GM21515 (cell line): ENCODE measurements around the gene SIL1.

ENCODE experiments used
- ATAC-seq: cut with Tn5 transposase; IDR thresholded peaks from one replicate; pipeline ENCODE4 v1.9.1; 2021; ENCODE audit not compliant: unreplicated experiment

SIL1 gene

DNA sequence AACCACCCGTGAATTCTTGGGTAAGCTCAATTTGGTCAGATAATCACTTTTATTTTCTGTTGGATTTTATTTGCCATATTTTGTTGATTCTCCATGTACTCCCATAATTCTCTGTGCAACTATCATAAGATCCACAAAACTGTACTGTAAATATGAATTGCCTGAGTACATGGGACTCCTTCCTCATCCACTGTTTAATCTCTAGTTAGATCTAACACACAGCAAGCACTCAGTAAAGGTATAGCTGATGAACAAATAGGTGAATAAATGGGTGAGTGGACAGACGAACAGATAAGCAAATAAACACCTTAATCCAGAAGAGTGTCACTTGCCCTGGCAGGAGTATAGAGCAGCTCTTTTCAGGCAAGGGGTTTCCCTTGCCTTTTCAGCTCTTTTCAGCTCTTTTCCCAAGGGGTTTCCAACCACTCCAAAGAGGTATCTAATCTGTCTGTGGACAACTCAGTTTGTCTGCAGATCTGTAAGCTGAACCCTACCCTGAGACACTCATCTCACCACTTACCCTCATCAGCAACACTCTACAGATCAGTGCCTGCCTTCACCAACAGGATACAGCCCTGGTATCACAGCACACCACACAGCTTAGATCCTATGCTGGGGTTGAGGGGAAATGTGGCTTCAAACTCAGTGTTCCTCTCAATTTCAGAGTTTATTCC lies 51.2 kb downstream of the SIL1 start:
- no peak for ATAC-seq

GRCh38 chr5:139141446-139142204 lies 56.5 kb downstream of the SIL1 start:
- no peak for ATAC-seq

DNA sequence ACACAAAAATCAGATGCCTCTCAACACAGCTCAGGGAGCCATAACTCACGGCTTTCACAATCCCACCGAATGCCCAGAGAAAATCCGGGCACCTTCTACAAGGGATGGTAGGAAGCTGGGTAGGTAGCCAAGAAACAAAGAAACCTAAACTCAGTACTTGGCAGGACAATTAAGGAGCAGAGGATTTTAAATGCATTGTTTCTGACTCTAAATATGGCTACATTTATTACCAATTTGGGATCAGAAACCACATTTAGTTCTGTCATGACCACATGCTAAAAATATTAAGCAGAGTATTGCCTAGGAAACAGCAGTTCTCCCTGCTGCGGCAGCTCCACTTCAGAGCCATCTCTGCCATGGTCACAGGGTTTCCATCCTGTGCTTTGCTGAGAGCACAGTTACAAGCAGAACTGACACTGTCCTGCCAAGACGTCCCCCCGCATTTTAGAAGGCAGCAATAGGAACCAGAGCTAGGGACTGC lies 57.5 kb downstream of the SIL1 start:
- ATAC-seq, result no peak

DNA sequence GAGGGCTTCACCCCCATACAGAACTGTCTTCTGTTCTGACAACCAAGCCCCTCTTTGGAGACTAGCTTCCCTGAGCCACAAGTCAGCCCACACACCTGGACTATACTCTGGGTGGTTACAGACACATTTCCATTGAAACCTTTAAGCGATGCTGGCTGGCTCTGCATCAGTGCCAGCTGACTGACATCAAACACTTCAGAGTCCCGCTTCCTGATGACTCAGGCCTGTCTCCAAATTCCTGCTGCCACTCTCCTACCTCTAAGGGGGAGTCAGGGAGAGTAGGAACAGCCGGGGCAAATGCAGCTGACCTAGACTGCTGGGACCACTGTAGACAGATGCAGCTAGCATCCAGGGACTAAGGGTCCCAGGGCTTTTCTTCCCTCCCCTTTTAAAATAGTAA lies 59.4 kb downstream of the SIL1 start:
- no peak for ATAC-seq

- ATAC-seq, result no peak
These were observed 60.1 kb downstream of the SIL1 start for GRCh38 chr5:139138109-139138508.

DNA sequence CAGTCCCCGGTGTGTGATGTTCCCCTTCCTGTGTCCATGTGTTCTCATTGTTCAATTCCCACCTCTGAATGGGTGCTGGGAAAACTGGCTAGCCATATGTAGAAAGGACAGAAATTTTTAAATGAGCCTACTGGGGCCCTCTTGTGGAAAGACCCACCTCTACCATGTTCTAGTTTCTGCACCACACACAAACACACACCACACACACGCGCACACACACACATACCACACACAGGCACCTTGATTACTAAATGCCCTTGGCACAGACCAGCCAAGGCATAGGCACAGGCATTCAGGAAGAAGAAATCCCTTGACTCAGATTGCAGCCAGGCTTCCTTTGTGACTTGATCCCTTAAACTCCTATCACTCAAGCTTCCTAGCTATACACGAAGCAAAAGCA lies 60.5 kb downstream of the SIL1 start:
- no peak for ATAC-seq

DNA sequence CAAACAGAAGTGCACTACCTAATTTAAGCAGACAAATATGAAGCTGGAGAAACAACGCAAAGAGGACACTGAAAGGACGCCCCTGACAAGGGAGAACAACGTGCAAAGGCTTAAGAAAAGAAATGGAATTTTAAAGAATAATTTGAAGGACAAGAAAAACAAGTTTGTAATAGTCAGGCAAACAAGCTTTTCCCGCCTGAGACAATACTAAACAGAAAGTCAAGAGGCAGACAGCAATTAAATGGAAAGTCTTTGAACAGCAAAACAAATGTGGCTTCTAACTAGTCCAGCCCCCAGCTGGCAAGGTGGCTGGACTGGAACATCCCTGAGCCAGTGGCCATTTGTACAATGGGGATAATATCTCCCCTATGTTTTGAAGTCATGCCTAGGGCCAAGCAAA lies 63.3 kb downstream of the SIL1 start:
- no peak for ATAC-seq

DNA sequence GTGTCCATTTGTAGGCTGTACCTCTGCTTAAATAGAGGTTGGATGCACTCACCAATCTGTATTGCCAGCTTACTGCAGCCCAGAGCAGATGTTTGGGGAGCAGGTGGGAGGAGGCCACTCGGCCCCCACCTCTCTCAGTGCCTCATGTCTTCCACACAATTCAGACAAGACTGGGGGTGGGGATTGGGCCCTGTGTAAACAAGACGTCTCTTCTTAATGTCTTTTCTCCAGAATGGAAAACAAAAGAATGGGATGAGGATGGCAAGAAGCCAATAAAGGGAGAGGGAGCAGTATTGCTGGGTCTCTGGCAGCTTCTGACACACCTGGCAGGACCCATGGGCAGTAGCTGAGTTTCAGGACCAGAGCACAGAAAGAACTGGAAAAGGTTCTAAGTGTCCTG lies 64.9 kb downstream of the SIL1 start:
- ATAC-seq, result no peak

- ATAC-seq, result no peak
These were observed 65.7 kb downstream of the SIL1 start for GRCh38 chr5:139132515-139132914.

- no peak for ATAC-seq
These were observed 66.2 kb downstream of the SIL1 start for GRCh38 chr5:139131921-139132432.

DNA sequence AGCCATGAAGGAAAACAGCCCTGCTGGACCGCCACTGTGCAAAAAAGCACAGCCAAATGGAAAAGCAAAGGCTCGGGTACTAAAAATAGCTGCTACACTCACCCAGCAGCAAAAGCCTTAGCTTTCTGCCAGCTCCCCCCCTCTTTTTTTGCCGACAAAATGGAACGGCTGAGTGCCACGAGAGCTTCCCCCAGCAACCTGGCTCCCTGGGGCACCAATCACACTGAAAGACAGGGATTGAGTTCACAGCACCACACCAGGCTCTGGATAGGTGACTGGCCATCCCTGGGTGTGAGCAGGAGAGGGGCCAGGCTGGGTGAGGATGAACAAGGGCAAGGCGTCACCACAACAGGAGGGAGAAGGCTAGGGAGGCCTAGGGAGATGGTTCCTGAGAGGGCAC lies 66.7 kb downstream of the SIL1 start:
- no peak for ATAC-seq

GRCh38 chr5:139131062-139131461 lies 67.1 kb downstream of the SIL1 start:
- ATAC-seq, result no peak

- ATAC-seq, result no peak
These were observed 68.0 kb downstream of the SIL1 start for GRCh38 chr5:139130214-139130613.

- ATAC-seq, result no peak
These were observed 71.5 kb downstream of the SIL1 start for GRCh38 chr5:139126711-139127111.

DNA sequence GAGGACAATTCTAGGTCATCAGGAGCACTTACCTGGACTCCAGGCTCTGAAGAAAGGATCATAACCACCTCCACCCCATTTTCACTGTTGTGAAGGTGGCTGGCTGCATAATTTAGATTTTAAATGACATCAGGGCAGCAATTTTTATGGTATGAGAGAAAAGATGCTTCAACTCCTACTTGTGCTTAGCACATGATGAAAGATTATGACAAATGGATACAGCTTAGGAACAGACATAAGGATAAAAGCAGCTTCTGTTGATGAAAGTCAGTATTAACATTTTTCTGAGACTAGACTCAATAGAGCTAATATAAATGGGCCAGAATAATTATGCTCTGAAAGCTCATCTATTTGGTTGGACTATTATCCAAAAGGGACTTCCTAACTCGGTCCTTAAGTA lies 72.2 kb downstream of the SIL1 start:
- no peak for ATAC-seq

DNA sequence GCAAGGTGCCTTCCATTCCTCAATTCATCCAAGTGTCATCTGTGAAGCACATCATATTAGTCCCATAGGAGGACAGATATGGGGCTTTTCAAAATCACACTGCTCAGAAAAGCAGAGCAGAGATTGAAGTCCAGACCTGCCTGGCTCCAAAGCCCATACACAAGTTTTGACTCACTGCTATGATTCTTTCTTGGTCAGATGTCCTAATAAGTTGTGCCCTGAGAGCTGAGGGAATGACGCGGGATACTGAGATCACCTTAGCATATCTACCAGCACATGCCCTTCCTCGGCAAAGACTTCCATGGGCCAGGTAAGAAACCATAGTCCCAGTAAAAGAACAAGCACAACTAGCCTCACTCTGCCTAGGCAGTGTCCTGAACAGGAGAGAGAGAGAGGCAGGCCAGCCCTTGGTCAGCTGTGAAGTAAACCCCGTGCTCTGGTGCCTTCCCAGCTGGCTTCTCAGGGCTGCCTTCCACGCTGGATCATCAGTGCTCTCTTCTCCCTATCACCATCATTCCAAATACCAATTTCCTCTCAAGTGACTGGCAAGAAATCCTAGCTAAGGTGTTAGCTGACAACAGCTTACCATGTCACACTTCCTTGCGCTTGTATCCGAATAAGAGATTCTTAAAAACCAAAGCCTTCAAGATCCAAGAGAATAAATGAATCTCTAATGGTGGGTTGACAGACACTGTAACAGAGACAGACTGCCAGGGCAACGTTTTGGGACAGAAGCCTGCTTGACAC lies 73.2 kb downstream of the SIL1 start:
- no peak for ATAC-seq

- ATAC-seq, result no peak
These were observed 77.0 kb downstream of the SIL1 start for GRCh38 chr5:139121120-139121519.

DNA sequence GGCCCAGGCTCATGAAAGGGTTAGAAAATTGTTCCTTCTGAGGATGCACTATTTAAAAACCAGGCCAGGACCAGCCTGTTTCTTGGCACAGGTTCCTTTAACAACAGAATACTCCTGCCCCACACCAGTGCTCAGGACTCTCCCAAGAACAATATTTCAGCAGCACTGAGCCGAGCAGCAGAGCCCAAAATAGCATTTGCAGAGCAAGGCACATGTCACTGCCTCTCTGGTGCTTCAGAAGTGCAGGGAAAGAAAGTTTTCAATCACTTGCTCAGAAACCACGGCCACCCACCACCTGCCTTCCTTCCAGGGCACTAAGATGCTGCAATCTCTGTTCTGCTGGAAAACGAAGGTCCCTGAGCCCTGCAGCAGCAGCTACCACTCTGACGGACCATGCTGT lies 77.6 kb downstream of the SIL1 start:
- ATAC-seq, result no peak

- ATAC-seq, result no peak
These were observed 79.4 kb downstream of the SIL1 start for GRCh38 chr5:139118804-139119203.

DNA sequence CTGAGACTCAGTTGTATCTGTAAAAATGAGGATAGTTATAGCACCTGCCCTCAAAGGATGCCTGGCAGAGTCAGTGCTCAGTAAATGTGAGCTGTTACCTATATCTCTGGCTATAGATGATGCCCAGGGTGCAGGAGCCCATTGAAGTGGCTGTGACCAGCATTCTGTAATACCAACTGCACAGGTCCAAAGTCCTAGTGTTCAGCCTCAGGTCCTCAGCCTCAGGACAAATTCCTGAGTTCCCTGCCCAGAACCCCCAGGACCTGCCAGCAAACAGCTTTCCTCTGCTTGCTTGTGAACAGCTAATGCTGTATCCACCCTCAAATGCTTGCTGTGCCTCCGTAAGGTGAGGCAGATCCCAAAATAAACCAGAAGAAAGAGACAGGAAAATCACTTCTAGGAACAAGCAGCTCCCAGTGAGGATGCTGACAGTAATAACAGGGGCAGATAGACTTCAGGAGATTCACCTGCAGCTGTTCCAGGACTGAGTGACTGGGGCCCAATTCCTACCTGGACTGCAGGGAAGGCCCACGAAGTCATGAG lies 80.8 kb downstream of the SIL1 start:
- no peak for ATAC-seq

- no peak for ATAC-seq
These were observed 82.0 kb downstream of the SIL1 start for GRCh38 chr5:139116100-139116655.
